Measurements from ENCODE around the gene RFX8.

RFX8 gene

GRCh38 chr2:101379091-101379490, 95.8 kb downstream of the RFX8 start:
- Histone ChIP-seq H3K4ac (ENCODE audit: low read depth, low read length) (no peak overlapping the region), H3K79me1 (ENCODE audit: low read length) (no peaks in the 10 kb centered on the region), H3K23ac (ENCODE audit: low read length) (no peak overlapping the region), H3K4me2 (ENCODE audit: low read length) (no peak overlapping the region), H4K5ac (ENCODE audit: low read length) (no peak overlapping the region), H3K27ac (ENCODE audit: low read depth, low read length) (no peak overlapping the region), H3K79me2 (ENCODE audit: control insufficient read depth, insufficient read depth, low read length) (no peaks in the 10 kb centered on the region), H3K18ac (ENCODE audit: low read length) (no peak overlapping the region), H2BK5ac (ENCODE audit: low read length) (no peak overlapping the region), H3K4me1 (ENCODE audit: control insufficient read depth, low read depth, low read length) (no peaks in the 10 kb centered on the region), H3K4me3 (ENCODE audit: low read length) (no peak overlapping the region), H3K36me3 (ENCODE audit: control insufficient read depth, insufficient read depth, low read length) (no peaks in the 10 kb centered on the region), H3K9ac (ENCODE audit: low read length) (no peak overlapping the region), H3K27me3 (ENCODE audit: insufficient read depth, low read length, poor library complexity) (no peaks in the 10 kb centered on the region), H3K56ac (ENCODE audit: low read length) (no peak overlapping the region), H4K8ac (ENCODE audit: low read depth, low read length) (no peak overlapping the region), H2BK120ac (ENCODE audit: low read depth, low read length) (no peak overlapping the region), H2AK5ac (ENCODE audit: low read length) (no peak overlapping the region), H2BK15ac (replicated peaks; ENCODE audit: low read depth) (no peak overlapping the region)
- no peak for DNase-seq
- WGBS (ENCODE audit: extremely low coverage, insufficient coverage, low lambda C conversion rate) = no CpG with 5 or more reads among the region's 2 CpGs

GRCh38 chr2:101375653-101376052, 99.3 kb downstream of the RFX8 start:
- Histone ChIP-seq H3K4me3 (ENCODE audit: low read length) (no peak overlapping the region), H2BK15ac (replicated peaks; ENCODE audit: low read depth) (no peak overlapping the region), H3K9ac (ENCODE audit: low read length) (no peak overlapping the region), H3K4ac (ENCODE audit: low read depth, low read length) (no peak overlapping the region), H3K27me3 (ENCODE audit: insufficient read depth, low read length, poor library complexity) (no peaks in the 10 kb centered on the region), H4K8ac (ENCODE audit: low read depth, low read length) (no peak overlapping the region), H3K56ac (ENCODE audit: low read length) (no peak overlapping the region), H3K27ac (ENCODE audit: low read depth, low read length) (no peak overlapping the region), H3K79me1 (ENCODE audit: low read length) (no peaks in the 10 kb centered on the region), H4K5ac (ENCODE audit: low read length) (no peak overlapping the region), H3K4me1 (ENCODE audit: control insufficient read depth, low read depth, low read length) (no peaks in the 10 kb centered on the region), H2AK5ac (ENCODE audit: low read length) (no peak overlapping the region), H3K36me3 (ENCODE audit: control insufficient read depth, insufficient read depth, low read length) (no peaks in the 10 kb centered on the region), H3K23ac (ENCODE audit: low read length) (no peak overlapping the region), H2BK5ac (ENCODE audit: low read length) (no peak overlapping the region), H2BK120ac (ENCODE audit: low read depth, low read length) (no peak overlapping the region), H3K18ac (ENCODE audit: low read length) (no peak overlapping the region), H3K79me2 (ENCODE audit: control insufficient read depth, insufficient read depth, low read length) (no peaks in the 10 kb centered on the region), H3K4me2 (ENCODE audit: low read length) (no peak overlapping the region)
- WGBS (ENCODE audit: extremely low coverage, insufficient coverage, low lambda C conversion rate) = no CpG with 5 or more reads among the region's 9 CpGs
- no peak for DNase-seq

GRCh38 chr2:101374821-101375561, 99.9 kb downstream of the RFX8 start:
- H3K79me1 ChIP-seq (ENCODE audit: low read length) = no peaks in the 10 kb centered on the region
- no peak overlapping the region for H4K8ac ChIP-seq (ENCODE audit: low read depth, low read length)
- H2BK120ac ChIP-seq (ENCODE audit: low read depth, low read length) = no peak overlapping the region
- no peak for DNase-seq
- no peak overlapping the region for H3K4ac ChIP-seq (ENCODE audit: low read depth, low read length)
- no peak overlapping the region for H2BK15ac ChIP-seq (replicated peaks; ENCODE audit: low read depth)
- no CpG with 5 or more reads among the region's 7 CpGs for WGBS (ENCODE audit: extremely low coverage, insufficient coverage, low lambda C conversion rate)
- H3K27me3 ChIP-seq (ENCODE audit: insufficient read depth, low read length, poor library complexity) = no peaks in the 10 kb centered on the region
- no peak overlapping the region for H2BK5ac ChIP-seq (ENCODE audit: low read length)
- H3K23ac ChIP-seq (ENCODE audit: low read length) = no peak overlapping the region
- no peak overlapping the region for H2AK5ac ChIP-seq (ENCODE audit: low read length)
- no peak overlapping the region for H3K9ac ChIP-seq (ENCODE audit: low read length)
- no peak overlapping the region for H4K5ac ChIP-seq (ENCODE audit: low read length)
- H3K27ac ChIP-seq (ENCODE audit: low read depth, low read length) = no peak overlapping the region
- no peaks in the 10 kb centered on the region for H3K79me2 ChIP-seq (ENCODE audit: control insufficient read depth, insufficient read depth, low read length)
- H3K36me3 ChIP-seq (ENCODE audit: control insufficient read depth, insufficient read depth, low read length) = no peaks in the 10 kb centered on the region
- H3K4me2 ChIP-seq (ENCODE audit: low read length) = no peak overlapping the region
- H3K18ac ChIP-seq (ENCODE audit: low read length) = no peak overlapping the region
- H3K56ac ChIP-seq (ENCODE audit: low read length) = no peak overlapping the region
- no peak overlapping the region for H3K4me3 ChIP-seq (ENCODE audit: low read length)
- no peaks in the 10 kb centered on the region for H3K4me1 ChIP-seq (ENCODE audit: control insufficient read depth, low read depth, low read length)

GRCh38 chr2:101372792-101373191, 102.1 kb downstream of the RFX8 start:
- no peak overlapping the region for H2BK5ac ChIP-seq (ENCODE audit: low read length)
- no peak overlapping the region for H2BK15ac ChIP-seq (replicated peaks; ENCODE audit: low read depth)
- H3K9ac ChIP-seq (ENCODE audit: low read length) = no peak overlapping the region
- WGBS (ENCODE audit: extremely low coverage, insufficient coverage, low lambda C conversion rate) = no CpG with 5 or more reads among the region's 1 CpG
- H3K18ac ChIP-seq (ENCODE audit: low read length) = no peak overlapping the region
- H3K4me2 ChIP-seq (ENCODE audit: low read length) = no peak overlapping the region
- no peak overlapping the region for H3K56ac ChIP-seq (ENCODE audit: low read length)
- H2AK5ac ChIP-seq (ENCODE audit: low read length) = no peak overlapping the region
- H3K27me3 ChIP-seq (ENCODE audit: insufficient read depth, low read length, poor library complexity) = no peaks in the 10 kb centered on the region
- no peak overlapping the region for H3K23ac ChIP-seq (ENCODE audit: low read length)
- DNase-seq = no peak
- H3K4me3 ChIP-seq (ENCODE audit: low read length) = no peak overlapping the region
- no peaks in the 10 kb centered on the region for H3K4me1 ChIP-seq (ENCODE audit: control insufficient read depth, low read depth, low read length)
- H3K4ac ChIP-seq (ENCODE audit: low read depth, low read length) = no peak overlapping the region
- no peaks in the 10 kb centered on the region for H3K79me2 ChIP-seq (ENCODE audit: control insufficient read depth, insufficient read depth, low read length)
- H3K36me3 ChIP-seq (ENCODE audit: control insufficient read depth, insufficient read depth, low read length) = no peaks in the 10 kb centered on the region
- H3K27ac ChIP-seq (ENCODE audit: low read depth, low read length) = no peak overlapping the region
- no peak overlapping the region for H2BK120ac ChIP-seq (ENCODE audit: low read depth, low read length)
- H4K5ac ChIP-seq (ENCODE audit: low read length) = no peak overlapping the region
- no peak overlapping the region for H4K8ac ChIP-seq (ENCODE audit: low read depth, low read length)
- no peaks in the 10 kb centered on the region for H3K79me1 ChIP-seq (ENCODE audit: low read length)

GRCh38 chr2:101371636-101372035, 103.3 kb downstream of the RFX8 start:
- DNase-seq = no peak
- no peaks in the 10 kb centered on the region for H3K4me1 ChIP-seq (ENCODE audit: control insufficient read depth, low read depth, low read length)
- H3K36me3 ChIP-seq (ENCODE audit: control insufficient read depth, insufficient read depth, low read length) = no peaks in the 10 kb centered on the region
- no peak overlapping the region for H3K4ac ChIP-seq (ENCODE audit: low read depth, low read length)
- H3K4me3 ChIP-seq (ENCODE audit: low read length) = no peak overlapping the region
- no peak overlapping the region for H2BK15ac ChIP-seq (replicated peaks; ENCODE audit: low read depth)
- no peak overlapping the region for H4K8ac ChIP-seq (ENCODE audit: low read depth, low read length)
- no peak overlapping the region for H3K9ac ChIP-seq (ENCODE audit: low read length)
- no peak overlapping the region for H2BK5ac ChIP-seq (ENCODE audit: low read length)
- no peaks in the 10 kb centered on the region for H3K79me2 ChIP-seq (ENCODE audit: control insufficient read depth, insufficient read depth, low read length)
- no peak overlapping the region for H3K23ac ChIP-seq (ENCODE audit: low read length)
- no CpG with 5 or more reads among the region's 4 CpGs for WGBS (ENCODE audit: extremely low coverage, insufficient coverage, low lambda C conversion rate)
- H3K79me1 ChIP-seq (ENCODE audit: low read length) = no peaks in the 10 kb centered on the region
- no peak overlapping the region for H3K56ac ChIP-seq (ENCODE audit: low read length)
- H3K18ac ChIP-seq (ENCODE audit: low read length) = no peak overlapping the region
- no peak overlapping the region for H3K4me2 ChIP-seq (ENCODE audit: low read length)
- no peak overlapping the region for H2BK120ac ChIP-seq (ENCODE audit: low read depth, low read length)
- no peak overlapping the region for H3K27ac ChIP-seq (ENCODE audit: low read depth, low read length)
- no peak overlapping the region for H4K5ac ChIP-seq (ENCODE audit: low read length)
- H3K27me3 ChIP-seq (ENCODE audit: insufficient read depth, low read length, poor library complexity) = no peaks in the 10 kb centered on the region
- no peak overlapping the region for H2AK5ac ChIP-seq (ENCODE audit: low read length)

GRCh38 chr2:101369100-101369499, 105.8 kb downstream of the RFX8 start:
- Histone ChIP-seq H3K27me3 (ENCODE audit: insufficient read depth, low read length, poor library complexity) (no peaks in the 10 kb centered on the region), H4K8ac (ENCODE audit: low read depth, low read length) (no peak overlapping the region), H2AK5ac (ENCODE audit: low read length) (no peak overlapping the region), H2BK15ac (replicated peaks; ENCODE audit: low read depth) (no peak overlapping the region), H2BK120ac (ENCODE audit: low read depth, low read length) (no peak overlapping the region), H3K56ac (ENCODE audit: low read length) (no peak overlapping the region), H3K23ac (ENCODE audit: low read length) (peak overlapping the region; percentile 6), H3K4me1 (ENCODE audit: control insufficient read depth, low read depth, low read length) (no peaks in the 10 kb centered on the region), H3K4me3 (ENCODE audit: low read length) (no peak overlapping the region), H3K18ac (ENCODE audit: low read length) (no peak overlapping the region), H3K79me2 (ENCODE audit: control insufficient read depth, insufficient read depth, low read length) (no peaks in the 10 kb centered on the region), H3K9ac (ENCODE audit: low read length) (no peak overlapping the region), H3K79me1 (ENCODE audit: low read length) (no peaks in the 10 kb centered on the region), H3K4ac (ENCODE audit: low read depth, low read length) (no peak overlapping the region), H3K27ac (ENCODE audit: low read depth, low read length) (no peak overlapping the region), H3K4me2 (ENCODE audit: low read length) (no peak overlapping the region), H3K36me3 (ENCODE audit: control insufficient read depth, insufficient read depth, low read length) (no peaks in the 10 kb centered on the region), H4K5ac (ENCODE audit: low read length) (no peak overlapping the region), H2BK5ac (ENCODE audit: low read length) (no peak overlapping the region)
- DNase-seq = no peak
- no CpG with 5 or more reads among the region's 4 CpGs for WGBS (ENCODE audit: extremely low coverage, insufficient coverage, low lambda C conversion rate)
